ENCODE measurements around the gene DRAXIN.

GRCh38 chr1:11746795-11747487, 55.4 kb downstream of the DRAXIN start:
- no peak for TF ChIP-seq CTCF (IDR thresholded peaks at IDR 0.05; ENCODE audit: poor library complexity, severe bottlenecking)
- TF ChIP-seq EP300 (conservative IDR thresholded peaks at IDR 0.05; ENCODE audit: poor library complexity, severe bottlenecking) = no peak
- no peak for TF ChIP-seq REST (IDR thresholded peaks at IDR 0.05; ENCODE audit: borderline replicate concordance)
- TF ChIP-seq RAD21 (conservative IDR thresholded peaks at IDR 0.05) = no peak
- no peak for TF ChIP-seq MXI1 (conservative IDR thresholded peaks at IDR 0.05; ENCODE audit: poor library complexity, severe bottlenecking)

Measured in neural cell (in vitro differentiated cells).